T-cell (primary cell): ENCODE measurements around the gene ITGBL1. TPM values are rescaled to one million over a fixed set of nuclear protein-coding genes. Genes with fewer than 3 reads are reported as not detected.

ENCODE experiments used
- ATAC-seq, 4 experiments: fragments of 200-7000 bp in 3 of 4; fragments of 150-1000 bp in 1 of 4; cut with Tn5 transposase; replicated peaks in 1 of 4; 1 replicate in 3 of 4; 2 replicates in 1 of 4; pipeline ENCODE4 v1.10.0; 2021; ENCODE audit warnings: moderate library complexity in 3 of 4, mild to moderate bottlenecking in 2 of 4, moderate number of reproducible peaks in 1 of 4
- CTCF ChIA-PET, 2 donors: fragments of 300-600 bp; sonication (Branson Sonifier 250); formaldehyde crosslinking; loops; one replicate each; lab custom pipeline; 2022; ENCODE audit warnings: antibody characterized with exemption in 2 of 2; lab: Charles Lee
- POLR2A ChIA-PET, 2 donors: fragments of 300-600 bp; sonication (Branson Sonifier 250); formaldehyde crosslinking; loops; one replicate each; lab custom pipeline; 2022; ENCODE audit warnings: antibody characterized with exemption in 2 of 2; lab: Charles Lee
- DNase-seq, 35 experiments: peaks; one replicate each; pipeline versions ENCODE4 v3.0.0 to v3.0.0-alpha.2; 2013 to 2023
- H3K27ac ChIP-seq: one replicate; pipeline ENCODE4 v1.5.1; 2013; ENCODE audit warnings: low read length
- H3K27me3 ChIP-seq, 2 experiments: replicated peaks in 1 of 2; 1 replicate in 1 of 2; 2 replicates in 1 of 2; pipeline versions ENCODE4 v1.6.1 to v1.7.0; 2013; ENCODE audit warnings: low read length in 1 of 2, mixed read lengths in 1 of 2; ENCODE audit not compliant: control insufficient read depth in 2 of 2, insufficient read depth in 2 of 2; ENCODE audit errors: extremely low read depth in 1 of 2
- H3K36me3 ChIP-seq, 2 donors: 1 replicate in 1 of 2; 2 replicates in 1 of 2; pipeline versions ENCODE4 v1.6.1 to v1.7.0; 2013; ENCODE audit warnings: low read length in 1 of 2; ENCODE audit not compliant: control insufficient read depth in 2 of 2, insufficient read depth in 1 of 2; ENCODE audit errors: extremely low read depth in 1 of 2
- H3K4me1 ChIP-seq, 2 experiments: 1 replicate in 1 of 2; 2 replicates in 1 of 2; pipeline versions ENCODE4 v1.6.1 to v1.7.0; 2013; ENCODE audit warnings: low read length in 2 of 2, mixed read lengths in 1 of 2; ENCODE audit not compliant: insufficient read depth in 2 of 2, control insufficient read depth in 1 of 2; ENCODE audit errors: extremely low read depth in 1 of 2
- H3K4me3 ChIP-seq, 2 donors: 1 replicate in 1 of 2; 2 replicates in 1 of 2; pipeline versions ENCODE4 v1.5.1 to v1.7.0; 2013; ENCODE audit warnings: mild to moderate bottlenecking in 2 of 2, low read length in 1 of 2, moderate library complexity in 1 of 2; ENCODE audit not compliant: control insufficient read depth in 1 of 2; ENCODE audit errors: extremely low read depth in 1 of 2
- H3K9me3 ChIP-seq: 2 replicates; pipeline ENCODE4 v1.7.0; 2013
- H3K27ac Mint-ChIP-seq, 2 donors: one replicate each; pipeline ENCODE4 v1.8.0; 2020 to 2021; ENCODE audit warnings: mild to moderate bottlenecking in 2 of 2, mixed read lengths in 2 of 2
- H3K27me3 Mint-ChIP-seq, 2 donors: one replicate each; pipeline ENCODE4 v1.8.0; 2021 to 2022; ENCODE audit warnings: mixed read lengths in 2 of 2
- H3K36me3 Mint-ChIP-seq: one replicate; pipeline ENCODE4 v1.8.0; 2021; ENCODE audit warnings: mixed read lengths
- H3K4me1 Mint-ChIP-seq, 3 donors: one replicate each; pipeline ENCODE4 v1.8.0; 2020 to 2022; ENCODE audit warnings: mixed read lengths in 3 of 3, mild to moderate bottlenecking in 1 of 3
- H3K4me3 Mint-ChIP-seq, 3 donors: one replicate each; pipeline ENCODE4 v1.8.0; 2020 to 2022; ENCODE audit warnings: mild to moderate bottlenecking in 3 of 3, mixed read lengths in 3 of 3, moderate library complexity in 3 of 3
- H3K9me3 Mint-ChIP-seq, 3 donors: one replicate each; pipeline ENCODE4 v1.8.0; 2020 to 2022; ENCODE audit warnings: mixed read lengths in 3 of 3
- WGBS: methylation state at CpG from one replicate; pipeline ENCODE4 v1.1.5; 2013; ENCODE audit warnings: missing lambda C conversion rate; ENCODE audit not compliant: insufficient coverage; 5-methylcytosine and 5-hydroxymethylcytosine counted together
- total RNA-seq, 35 experiments: library from RNA in 6 of 35; stranded (reverse) in 6 of 35; fragments of 120-200 nt in 1 of 35; gene quantifications; one replicate each; pipeline versions ENCODE4 v1.2.1 to v1.2.4 and lab custom pipeline; 2013 to 2026

The ITGBL1 gene
- total RNA-seq, 5 donors from 2014 or later (not counting 1 experiment from before 2014, with no cell fraction given), result not detected

- Histone ChIP-seq H3K27me3 (no peaks in the 10 kb centered on the region), H3K4me1 (no peaks in the 10 kb centered on the region), H3K27ac (no peak overlapping the region), H3K36me3 (no peaks in the 10 kb centered on the region), H3K4me3 (no peak overlapping the region), H3K9me3 (no peaks in the 10 kb centered on the region)
- peaks cover 8% of the 10 kb centered on the region in 2 donors for H3K27me3 Mint-ChIP-seq
- H3K9me3 Mint-ChIP-seq, result no peaks in the 10 kb centered on the region
- DNase-seq, result no peak
- CTCF ChIA-PET, result interaction anchor here in 1 of 2 donors (0.6 kb wide), 1 partner anchor 264 kb away, joined by 4 read pairs; no protein-coding TSS in a partner anchor
- H3K36me3 Mint-ChIP-seq, result no peaks in the 10 kb centered on the region
- ATAC-seq, result no peak
- H3K4me1 Mint-ChIP-seq, result no peaks in the 10 kb centered on the region
- no CpG with 5 or more reads among the region's 3 CpGs for WGBS
- POLR2A ChIA-PET, result no interaction called here
- no peak overlapping the region for H3K4me3 Mint-ChIP-seq
- no peak overlapping the region for H3K27ac Mint-ChIP-seq
Observed at GRCh38 chr13:101493541-101493940, 41.1 kb downstream of the ITGBL1 start.

GRCh38 chr13:101499406-101499805 is 46.9 kb downstream of the ITGBL1 start:
- H3K9me3 ChIP-seq, result no peaks in the 10 kb centered on the region
- ATAC-seq (no peak), DNase-seq (no peak)
- Mint-ChIP-seq H3K9me3 (no peaks in the 10 kb centered on the region), H3K27me3 (peaks cover 8% of the 10 kb centered on the region in 2 donors), H3K36me3 (no peaks in the 10 kb centered on the region), H3K27ac (no peak overlapping the region), H3K4me3 (no peak overlapping the region), H3K4me1 (no peaks in the 10 kb centered on the region)
- POLR2A ChIA-PET, result no interaction called here
- no peaks in the 10 kb centered on the region for H3K4me1 ChIP-seq
- no peak overlapping the region for H3K27ac ChIP-seq
- H3K4me3 ChIP-seq, result no peak overlapping the region
- no CpG with 5 or more reads among the region's 2 CpGs for WGBS
- H3K36me3 ChIP-seq, result no peaks in the 10 kb centered on the region
- CTCF ChIA-PET, result no interaction called here
- no peaks in the 10 kb centered on the region for H3K27me3 ChIP-seq

- no peaks in the 10 kb centered on the region for H3K27me3 ChIP-seq
- no peak overlapping the region for H3K4me3 ChIP-seq
- ChIA-PET CTCF (no interaction called here), POLR2A (no interaction called here)
- no peak overlapping the region for H3K27ac ChIP-seq
- no peak overlapping the region for H3K27ac Mint-ChIP-seq
- no peaks in the 10 kb centered on the region for H3K36me3 ChIP-seq
- H3K27me3 Mint-ChIP-seq, result peaks cover 10 to 13% of the 10 kb centered on the region in 2 donors
- ATAC-seq (no peak), DNase-seq (no peak)
- H3K4me3 Mint-ChIP-seq, result no peak overlapping the region
- WGBS, result no CpG with 5 or more reads among the region's 2 CpGs
- no peaks in the 10 kb centered on the region for H3K36me3 Mint-ChIP-seq
- H3K4me1 Mint-ChIP-seq, result no peaks in the 10 kb centered on the region
- no peaks in the 10 kb centered on the region for H3K9me3 ChIP-seq
- no peaks in the 10 kb centered on the region for H3K4me1 ChIP-seq
- no peaks in the 10 kb centered on the region for H3K9me3 Mint-ChIP-seq
Observed at GRCh38 chr13:101502618-101503017, 50.1 kb downstream of the ITGBL1 start.

GRCh38 chr13:101511161-101511560 is 58.7 kb downstream of the ITGBL1 start:
- no peaks in the 10 kb centered on the region for H3K36me3 ChIP-seq
- H3K27ac ChIP-seq, result no peak overlapping the region
- POLR2A ChIA-PET, result no interaction called here
- DNase-seq (no peak), ATAC-seq (no peak)
- H3K27ac Mint-ChIP-seq, result no peak overlapping the region
- H3K9me3 ChIP-seq, result no peaks in the 10 kb centered on the region
- CTCF ChIA-PET, result interaction anchor here in 1 of 2 donors (0.6 kb wide), 1 partner anchor 932 kb away, joined by 3 read pairs; no protein-coding TSS in a partner anchor
- no peak overlapping the region for H3K4me3 Mint-ChIP-seq
- peaks cover 10 to 21% of the 10 kb centered on the region in 2 donors for H3K27me3 Mint-ChIP-seq
- no peaks in the 10 kb centered on the region for H3K9me3 Mint-ChIP-seq
- no peaks in the 10 kb centered on the region for H3K27me3 ChIP-seq
- peaks cover 6 to 9% (median 6%) of the 10 kb centered on the region in 3 donors for H3K4me1 Mint-ChIP-seq
- no peak overlapping the region for H3K4me3 ChIP-seq
- H3K4me1 ChIP-seq, result no peaks in the 10 kb centered on the region
- no peaks in the 10 kb centered on the region for H3K36me3 Mint-ChIP-seq

GRCh38 chr13:101511766-101512165 is 59.3 kb downstream of the ITGBL1 start:
- Mint-ChIP-seq H3K27ac (no peak overlapping the region), H3K27me3 (peaks cover 7 to 18% of the 10 kb centered on the region in 2 donors), H3K36me3 (no peaks in the 10 kb centered on the region), H3K9me3 (no peaks in the 10 kb centered on the region), H3K4me3 (no peak overlapping the region), H3K4me1 (peaks cover 6 to 9% (median 6%) of the 10 kb centered on the region in 3 donors)
- ChIA-PET POLR2A (no interaction called here), CTCF (interaction anchor here in 1 of 2 donors (1.2 kb wide), 1 partner anchor 246 kb away, joined by 4 read pairs; no protein-coding TSS in a partner anchor)
- no peak for DNase-seq
- H3K36me3 ChIP-seq, result no peaks in the 10 kb centered on the region
- ATAC-seq, result no peak
- H3K9me3 ChIP-seq, result no peaks in the 10 kb centered on the region
- no peaks in the 10 kb centered on the region for H3K4me1 ChIP-seq
- WGBS, result no CpG with 5 or more reads among the region's 2 CpGs
- no peak overlapping the region for H3K27ac ChIP-seq
- no peaks in the 10 kb centered on the region for H3K27me3 ChIP-seq
- no peak overlapping the region for H3K4me3 ChIP-seq

GRCh38 chr13:101512650-101513049 is 60.2 kb downstream of the ITGBL1 start:
- no CpG with 5 or more reads among the region's 1 CpG for WGBS
- Histone ChIP-seq H3K4me3 (no peak overlapping the region), H3K27ac (no peak overlapping the region), H3K27me3 (no peaks in the 10 kb centered on the region), H3K4me1 (no peaks in the 10 kb centered on the region), H3K9me3 (no peaks in the 10 kb centered on the region), H3K36me3 (no peaks in the 10 kb centered on the region)
- peaks cover 6 to 9% (median 6%) of the 10 kb centered on the region in 3 donors for H3K4me1 Mint-ChIP-seq
- peaks cover 6 to 16% of the 10 kb centered on the region in 2 donors for H3K27me3 Mint-ChIP-seq
- ChIA-PET POLR2A (no interaction called here), CTCF (interaction anchor here in 1 of 2 donors (1.2 kb wide), 1 partner anchor 245 kb away, joined by 4 read pairs; no protein-coding TSS in a partner anchor)
- no peaks in the 10 kb centered on the region for H3K36me3 Mint-ChIP-seq
- H3K27ac Mint-ChIP-seq, result no peak overlapping the region
- no peak for ATAC-seq
- no peaks in the 10 kb centered on the region for H3K9me3 Mint-ChIP-seq
- H3K4me3 Mint-ChIP-seq, result no peak overlapping the region
- no peak for DNase-seq
